Endothelial cell of umbilical vein (primary cell): ENCODE results near the gene NAV2. TPM values are rescaled to one million over a fixed set of nuclear protein-coding genes. Genes with fewer than 3 reads are reported as not detected.

Experiments
- BruUV-seq: library from RNA; stranded (reverse); fragments of 400-500 nt; replicated peaks from 2 replicates; lab custom pipeline; 2021; lab: Mats Ljungman, UMichigan
- CTCF ChIA-PET: fragments of 300-600, 350-600 bp; sonication (Branson Sonifier 250); formaldehyde crosslinking; loops from one replicate; lab custom pipeline; 2021; ENCODE audit warnings: antibody characterized with exemption, inconsistent platforms; lab: Charles Lee
- POLR2A ChIA-PET: fragments of 300-600, 350-600 bp; sonication (Branson Sonifier 250); formaldehyde crosslinking; loops from one replicate; lab custom pipeline; 2021; ENCODE audit warnings: antibody characterized with exemption, inconsistent platforms; lab: Charles Lee
- DNase-seq: peaks from one replicate; pipeline ENCODE4 v3.0.0-alpha.2; 2011; ENCODE audit warnings: low read depth, low spot score
- FAIRE-seq: peaks from 2 replicates; lab custom pipeline; 2011; peaks lifted over from hg19 to GRCh38; lab: Jason Lieb, UNC
- H2AFZ ChIP-seq: 2 replicates; pipeline ENCODE4 v1.6.0; 2012; ENCODE audit warnings: low read depth, low read length, control low read depth, inconsistent platforms
- H3K27ac ChIP-seq: 2 replicates; pipeline ENCODE4 v1.5.1; 2011; ENCODE audit warnings: low read depth, mild to moderate bottlenecking, control low read depth, low read length, moderate library complexity; ENCODE audit not compliant: insufficient read depth
- H3K27me3 ChIP-seq, 2 experiments: 2 replicates each; pipeline versions ENCODE4 v1.6.0 to v1.6.1; 2011; ENCODE audit warnings: low read length in 2 of 2, mixed read lengths in 1 of 2; ENCODE audit not compliant: control insufficient read depth in 2 of 2, insufficient read depth in 2 of 2
- H3K36me3 ChIP-seq, 2 experiments: 2 replicates in 1 of 2; 3 replicates in 1 of 2; pipeline ENCODE4 v1.5.1; 2011; ENCODE audit warnings: low read length in 2 of 2, mild to moderate bottlenecking in 1 of 2, moderate library complexity in 1 of 2; ENCODE audit not compliant: control insufficient read depth in 2 of 2, insufficient read depth in 2 of 2; ENCODE audit errors: extremely low read depth in 1 of 2
- H3K4me1 ChIP-seq: 3 replicates; pipeline ENCODE4 v1.5.1; 2011; ENCODE audit warnings: mild to moderate bottlenecking, low read length; ENCODE audit not compliant: control insufficient read depth, insufficient read depth; ENCODE audit errors: extremely low read depth
- H3K4me2 ChIP-seq: 2 replicates; pipeline ENCODE4 v1.6.1; 2011; ENCODE audit warnings: low read length, control low read depth, mixed read lengths; ENCODE audit not compliant: insufficient read depth
- H3K4me3 ChIP-seq, 3 experiments: fragments of 200-600 bp in 1 of 3; sonication (generic), shearing (Covaris generic) in 1 of 3; replicated peaks in 1 of 3; 2 replicates each; pipeline ENCODE4 v1.5.1; 2011 to 2016; ENCODE audit warnings: control low read depth in 3 of 3, low read length in 3 of 3, mild to moderate bottlenecking in 2 of 3, inconsistent platforms in 1 of 3, low read depth in 1 of 3, moderate library complexity in 1 of 3; ENCODE audit not compliant: insufficient read depth in 1 of 3
- H3K79me2 ChIP-seq: 2 replicates; pipeline ENCODE4 v1.6.0; 2012; ENCODE audit warnings: low read length, inconsistent platforms; ENCODE audit not compliant: control insufficient read depth, insufficient read depth
- H3K9ac ChIP-seq: replicated peaks from 2 replicates; pipeline ENCODE3; 2011; ENCODE audit warnings: low read length, control low read depth; ENCODE audit not compliant: insufficient read depth; ENCODE audit errors: extremely low read depth
- H3K9me1 ChIP-seq: replicated peaks from 3 replicates; pipeline ENCODE4 v1.6.0; 2011; ENCODE audit warnings: mild to moderate bottlenecking, low read length; ENCODE audit not compliant: control insufficient read depth, insufficient read depth; ENCODE audit errors: extremely low read depth
- H3K9me3 ChIP-seq: replicated peaks from 2 replicates; pipeline ENCODE4 v1.5.1; 2012; ENCODE audit warnings: low read length, inconsistent platforms; ENCODE audit not compliant: control insufficient read depth, insufficient read depth
- H4K20me1 ChIP-seq: replicated peaks from 2 replicates; pipeline ENCODE3; 2011; ENCODE audit warnings: mild to moderate bottlenecking, low read length; ENCODE audit not compliant: control insufficient read depth, insufficient read depth; ENCODE audit errors: extremely low read depth
- EZH2 ChIP-seq: IDR thresholded peaks from 2 replicates; pipeline ENCODE4 v1.6.1; 2012; ENCODE audit warnings: borderline replicate concordance, low read depth, mild to moderate bottlenecking, moderate library complexity, low read length, inconsistent platforms; ENCODE audit not compliant: severe bottlenecking
- FOS ChIP-seq: IDR thresholded peaks from 2 replicates; pipeline ENCODE4 v1.6.1; 2011; ENCODE audit warnings: mild to moderate bottlenecking, low read length, moderate library complexity, borderline replicate concordance; ENCODE audit not compliant: insufficient read depth
- GATA2 ChIP-seq: IDR thresholded peaks from 2 replicates; pipeline ENCODE4 v1.7.0; 2011; ENCODE audit warnings: low read depth, mild to moderate bottlenecking, moderate library complexity, mixed read lengths, low read length; ENCODE audit not compliant: insufficient read length, insufficient read depth
- JUN ChIP-seq: IDR thresholded peaks from 2 replicates; pipeline ENCODE4 v1.6.1; 2011; ENCODE audit warnings: borderline replicate concordance, low read depth; ENCODE audit not compliant: insufficient read length, insufficient read depth
- MYC ChIP-seq: IDR thresholded peaks from one replicate; pipeline ENCODE4 v1.6.1; 2011; ENCODE audit warnings: mild to moderate bottlenecking, low read depth, low read length
- POLR2A ChIP-seq: IDR thresholded peaks from 2 replicates; pipeline ENCODE4 v1.6.1; 2012; ENCODE audit warnings: low read depth, mild to moderate bottlenecking, control low read depth, low read length
- POLR2AphosphoS5 ChIP-seq: IDR thresholded peaks from 2 replicates; pipeline ENCODE4 v1.6.1; 2012; ENCODE audit warnings: low read depth, mild to moderate bottlenecking, control low read depth, low read length, moderate library complexity; ENCODE audit not compliant: insufficient read depth
- dilution Hi-C: fragments of 300-500 bp; cut with MboI; formaldehyde crosslinking; loops from one replicate; pipeline ENCODE4 v1.15.0; 2019; ENCODE audit warnings: low sequenced_read_pairs; ENCODE audit not compliant: extremely low pct_ligation_motif_present
- intact Hi-C: fragments of 100-400 bp; cut with micrococcal nuclease; formaldehyde crosslinking; loops from one replicate; pipeline ENCODE4 v1.10.0; 2022
- polyA plus RNA-seq, 4 experiments: library from polyadenylated mRNA; depleted of rRNA in 3 of 4; stranded (reverse) in 3 of 4; unstranded in 1 of 4; fragments of >200 nt; gene quantifications; 2 replicates each; pipeline versions ENCODE4 v1.2.1 to v1.2.3, GENCODE V29; 2011 to 2012; ENCODE audit warnings: missing spikeins in 1 of 4
- total RNA-seq: library from RNA; stranded (reverse); gene quantifications from 2 replicates; pipeline ENCODE4 v1.2.3, GENCODE V29; 2021
- TF ChIP-seq, protein P1 (sequence below), 2 donors: IDR thresholded peaks; 1 replicate in 1 of 2; 2 replicates in 1 of 2; pipeline ENCODE4 v1.5.1; 2011; ENCODE audit warnings: low read length in 2 of 2, mild to moderate bottlenecking in 2 of 2, moderate library complexity in 2 of 2, control low read depth in 1 of 2, inconsistent platforms in 1 of 2, low read depth in 1 of 2; ENCODE audit not compliant: insufficient read depth in 1 of 2; ENCODE audit errors: extremely low read depth in 1 of 2
- TF ChIP-seq, protein P2 (sequence below): IDR thresholded peaks from 2 replicates; pipeline ENCODE4 v1.6.1; 2011; ENCODE audit not compliant: insufficient read depth, insufficient read length

The NAV2 gene
- total and polyA plus RNA-seq, 2 donors (not counting 3 experiments of a cell fraction or from before 2014, with no cell fraction given) = 10.9 to 68.0 TPM

DNA sequence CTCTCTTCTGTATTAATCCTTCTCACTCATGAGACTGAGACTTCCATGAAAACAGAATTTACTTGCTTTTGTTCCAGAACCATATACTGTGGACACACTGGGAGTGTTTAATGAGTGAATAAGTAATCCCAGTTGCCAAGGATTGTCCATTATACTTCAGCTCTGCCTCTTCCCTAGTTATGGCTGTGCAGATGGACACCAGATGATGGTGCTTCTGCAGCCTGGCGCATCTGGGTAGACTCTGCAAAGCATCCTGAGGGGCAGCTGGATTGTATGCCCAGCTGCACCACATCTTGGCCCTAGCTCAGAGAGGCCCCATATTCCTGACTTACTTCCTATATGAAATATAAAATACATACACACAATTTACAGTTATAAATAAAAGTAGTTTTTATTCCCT, 404.2 kb downstream of the NAV2 start:
- no peaks in the 10 kb centered on the region for H3K79me2 ChIP-seq
- CTCF ChIA-PET = interaction anchor here (0.9 to 8.2 kb wide), 2 partner anchors 12 to 16 kb away, joined by 5 to 68 read pairs; no protein-coding TSS in a partner anchor

More for the DNA sequence above, 404.2 kb downstream of the NAV2 start:
- intact Hi-C loops = no loop called here
- no peaks in the 10 kb centered on the region for H3K9me1 ChIP-seq
- TF ChIP-seq POLR2A = no peak
- TF ChIP-seq, protein P1, sequence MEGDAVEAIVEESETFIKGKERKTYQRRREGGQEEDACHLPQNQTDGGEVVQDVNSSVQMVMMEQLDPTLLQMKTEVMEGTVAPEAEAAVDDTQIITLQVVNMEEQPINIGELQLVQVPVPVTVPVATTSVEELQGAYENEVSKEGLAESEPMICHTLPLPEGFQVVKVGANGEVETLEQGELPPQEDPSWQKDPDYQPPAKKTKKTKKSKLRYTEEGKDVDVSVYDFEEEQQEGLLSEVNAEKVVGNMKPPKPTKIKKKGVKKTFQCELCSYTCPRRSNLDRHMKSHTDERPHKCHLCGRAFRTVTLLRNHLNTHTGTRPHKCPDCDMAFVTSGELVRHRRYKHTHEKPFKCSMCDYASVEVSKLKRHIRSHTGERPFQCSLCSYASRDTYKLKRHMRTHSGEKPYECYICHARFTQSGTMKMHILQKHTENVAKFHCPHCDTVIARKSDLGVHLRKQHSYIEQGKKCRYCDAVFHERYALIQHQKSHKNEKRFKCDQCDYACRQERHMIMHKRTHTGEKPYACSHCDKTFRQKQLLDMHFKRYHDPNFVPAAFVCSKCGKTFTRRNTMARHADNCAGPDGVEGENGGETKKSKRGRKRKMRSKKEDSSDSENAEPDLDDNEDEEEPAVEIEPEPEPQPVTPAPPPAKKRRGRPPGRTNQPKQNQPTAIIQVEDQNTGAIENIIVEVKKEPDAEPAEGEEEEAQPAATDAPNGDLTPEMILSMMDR (IDR thresholded peaks at IDR 0.05; ENCODE audit: extremely low read depth in 1 of 2, insufficient read depth in 1 of 2, low read depth in 1 of 2, low read length in 2 of 2) = no peak
- no peak for TF ChIP-seq MYC
- TF ChIP-seq FOS = no peak
- no peak for TF ChIP-seq JUN
- no peak for TF ChIP-seq GATA2
- TF ChIP-seq, protein P2, sequence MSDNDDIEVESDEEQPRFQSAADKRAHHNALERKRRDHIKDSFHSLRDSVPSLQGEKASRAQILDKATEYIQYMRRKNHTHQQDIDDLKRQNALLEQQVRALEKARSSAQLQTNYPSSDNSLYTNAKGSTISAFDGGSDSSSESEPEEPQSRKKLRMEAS = no peak
- no peak for TF ChIP-seq EZH2
- TF ChIP-seq POLR2AphosphoS5 = no peak
- no peak for DNase-seq
- BruUV-seq = no TSS peak
- peaks cover 15% of the 10 kb centered on the region for H3K4me1 ChIP-seq
- H3K27ac ChIP-seq = no peak overlapping the region
- H3K9ac ChIP-seq = no peak overlapping the region
- no peaks in the 10 kb centered on the region for H4K20me1 ChIP-seq
- FAIRE-seq = no peak
- H3K27me3 ChIP-seq = no peaks in the 10 kb centered on the region
- dilution Hi-C loops = no loop called here
- H3K36me3 ChIP-seq = peaks cover 3 to 16% of the 10 kb centered on the region in 2 experiments
- POLR2A ChIA-PET = no interaction called here
- no peak overlapping the region for H3K4me2 ChIP-seq
- no peak overlapping the region for H2AFZ ChIP-seq
- no peaks in the 10 kb centered on the region for H3K9me3 ChIP-seq
- no peak overlapping the region for H3K4me3 ChIP-seq
